Ishikawa (cell line): Measurements from ENCODE around the gene SEC16A.

Experiments
- CEBPB ChIP-seq: IDR thresholded peaks from 2 replicates; pipeline ENCODE4 v1.6.1; 2012
- CREB1 ChIP-seq: IDR thresholded peaks from 2 replicates; pipeline ENCODE4 v1.6.1; 2012; ENCODE audit warnings: low read depth
- EP300 ChIP-seq: IDR thresholded peaks from 2 replicates; pipeline ENCODE4 v1.6.1; 2012; ENCODE audit warnings: borderline replicate concordance
- FOXM1 ChIP-seq: IDR thresholded peaks from 2 replicates; pipeline ENCODE4 v1.6.1; 2012; ENCODE audit warnings: low read depth, borderline replicate concordance
- NFIC ChIP-seq: IDR thresholded peaks from 2 replicates; pipeline ENCODE4 v1.6.1; 2012
- RAD21 ChIP-seq: IDR thresholded peaks from 2 replicates; pipeline ENCODE4 v1.6.1; 2012; ENCODE audit warnings: low read depth
- TAF1 ChIP-seq: IDR thresholded peaks from 2 replicates; pipeline ENCODE4 v1.6.1; 2012; ENCODE audit warnings: low read depth, mild to moderate bottlenecking
- TCF12 ChIP-seq: IDR thresholded peaks from 2 replicates; pipeline ENCODE4 v1.6.1; 2012; ENCODE audit warnings: low read depth
- TEAD4 ChIP-seq: IDR thresholded peaks from 2 replicates; pipeline ENCODE4 v1.6.1; 2012
- YY1 ChIP-seq: IDR thresholded peaks from 2 replicates; pipeline ENCODE4 v1.6.1; 2012; ENCODE audit warnings: low read depth
- TF ChIP-seq, protein P1 (sequence below): IDR thresholded peaks from 2 replicates; pipeline ENCODE4 v1.6.1; 2012; ENCODE audit warnings: low read depth, mild to moderate bottlenecking
- TF ChIP-seq, protein P2 (sequence below): IDR thresholded peaks from 2 replicates; pipeline ENCODE4 v1.6.1; 2012

DNA sequence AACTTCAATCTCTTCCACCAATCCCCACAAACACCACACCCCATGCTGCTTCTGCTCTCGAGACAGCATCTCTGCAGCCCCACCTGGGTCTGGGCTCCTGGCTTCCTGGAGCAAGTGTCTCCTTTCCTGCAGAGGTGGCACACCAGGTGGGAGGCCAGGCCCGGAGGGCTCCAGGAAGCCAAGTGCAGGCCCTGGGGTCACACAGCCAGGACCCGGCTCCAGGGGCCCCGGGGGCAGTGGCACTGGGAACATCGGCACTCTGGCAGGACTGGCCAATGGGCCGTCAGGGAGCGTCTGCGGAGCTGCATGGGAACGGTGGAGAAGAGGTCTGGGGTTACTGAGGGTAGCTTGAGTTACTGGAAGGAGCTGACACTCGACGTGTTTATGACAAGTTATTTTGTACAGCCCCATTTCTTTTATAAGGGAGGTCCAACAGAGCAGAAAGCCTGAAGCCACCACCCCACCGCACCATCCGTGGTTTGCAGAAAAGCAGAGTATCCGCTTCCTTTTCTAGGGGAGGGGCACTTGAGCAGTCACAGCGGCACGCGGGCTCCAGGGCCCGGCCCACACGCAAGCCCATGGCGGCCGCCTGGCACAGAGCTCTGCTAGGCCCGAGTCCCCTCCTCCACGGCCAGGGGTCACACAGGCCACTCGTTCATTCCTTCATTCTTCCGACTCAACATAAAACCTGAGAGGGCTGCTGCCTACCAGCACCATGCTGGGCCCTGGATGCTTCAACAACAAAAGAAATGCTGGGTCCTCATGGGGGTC is 28.6 kb downstream of the SEC16A start:
- TF ChIP-seq, protein P1, sequence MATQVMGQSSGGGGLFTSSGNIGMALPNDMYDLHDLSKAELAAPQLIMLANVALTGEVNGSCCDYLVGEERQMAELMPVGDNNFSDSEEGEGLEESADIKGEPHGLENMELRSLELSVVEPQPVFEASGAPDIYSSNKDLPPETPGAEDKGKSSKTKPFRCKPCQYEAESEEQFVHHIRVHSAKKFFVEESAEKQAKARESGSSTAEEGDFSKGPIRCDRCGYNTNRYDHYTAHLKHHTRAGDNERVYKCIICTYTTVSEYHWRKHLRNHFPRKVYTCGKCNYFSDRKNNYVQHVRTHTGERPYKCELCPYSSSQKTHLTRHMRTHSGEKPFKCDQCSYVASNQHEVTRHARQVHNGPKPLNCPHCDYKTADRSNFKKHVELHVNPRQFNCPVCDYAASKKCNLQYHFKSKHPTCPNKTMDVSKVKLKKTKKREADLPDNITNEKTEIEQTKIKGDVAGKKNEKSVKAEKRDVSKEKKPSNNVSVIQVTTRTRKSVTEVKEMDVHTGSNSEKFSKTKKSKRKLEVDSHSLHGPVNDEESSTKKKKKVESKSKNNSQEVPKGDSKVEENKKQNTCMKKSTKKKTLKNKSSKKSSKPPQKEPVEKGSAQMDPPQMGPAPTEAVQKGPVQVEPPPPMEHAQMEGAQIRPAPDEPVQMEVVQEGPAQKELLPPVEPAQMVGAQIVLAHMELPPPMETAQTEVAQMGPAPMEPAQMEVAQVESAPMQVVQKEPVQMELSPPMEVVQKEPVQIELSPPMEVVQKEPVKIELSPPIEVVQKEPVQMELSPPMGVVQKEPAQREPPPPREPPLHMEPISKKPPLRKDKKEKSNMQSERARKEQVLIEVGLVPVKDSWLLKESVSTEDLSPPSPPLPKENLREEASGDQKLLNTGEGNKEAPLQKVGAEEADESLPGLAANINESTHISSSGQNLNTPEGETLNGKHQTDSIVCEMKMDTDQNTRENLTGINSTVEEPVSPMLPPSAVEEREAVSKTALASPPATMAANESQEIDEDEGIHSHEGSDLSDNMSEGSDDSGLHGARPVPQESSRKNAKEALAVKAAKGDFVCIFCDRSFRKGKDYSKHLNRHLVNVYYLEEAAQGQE: no peak
- no peak for TF ChIP-seq TAF1
- TF ChIP-seq, protein P2, sequence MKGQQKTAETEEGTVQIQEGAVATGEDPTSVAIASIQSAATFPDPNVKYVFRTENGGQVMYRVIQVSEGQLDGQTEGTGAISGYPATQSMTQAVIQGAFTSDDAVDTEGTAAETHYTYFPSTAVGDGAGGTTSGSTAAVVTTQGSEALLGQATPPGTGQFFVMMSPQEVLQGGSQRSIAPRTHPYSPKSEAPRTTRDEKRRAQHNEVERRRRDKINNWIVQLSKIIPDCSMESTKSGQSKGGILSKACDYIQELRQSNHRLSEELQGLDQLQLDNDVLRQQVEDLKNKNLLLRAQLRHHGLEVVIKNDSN: no peak
- no peak for TF ChIP-seq EP300
- no peak for TF ChIP-seq FOXM1
- no peak for TF ChIP-seq RAD21
- no peak for TF ChIP-seq CREB1
- no peak for TF ChIP-seq NFIC
- TF ChIP-seq YY1: no peak
- TF ChIP-seq TCF12: no peak
- TF ChIP-seq CEBPB: no peak
- TF ChIP-seq TEAD4: no peak
